Measurements from ENCODE around the gene NKRF. TPM values are rescaled to one million over a fixed set of nuclear protein-coding genes. Genes with fewer than 3 reads are reported as not detected.

NKRF gene
- total RNA-seq, 2 experiments from 2014 or later, result 13.7 to 15.4 TPM

GRCh38 chrX:119635799-119636198 lies 29.6 kb upstream of the NKRF start:
- Mint-ChIP-seq H3K4me1 (peaks cover 30% of the 10 kb centered on the region), H3K4me3 (no peak overlapping the region), H3K27me3 (no peaks in the 10 kb centered on the region), H3K9me3 (no peaks in the 10 kb centered on the region), H3K36me3 (ENCODE audit: low read depth) (peaks cover 57% of the 10 kb centered on the region), H3K27ac (no peak overlapping the region)
- CTCF ChIA-PET, result no interaction called here
- DNase-seq, result no peak
- POLR2A ChIA-PET, result no interaction called here

- peaks cover 28% of the 10 kb centered on the region for H3K4me1 Mint-ChIP-seq
- peak overlapping the region; percentile 31 for H3K27ac Mint-ChIP-seq
- CTCF ChIA-PET, result no interaction called here
- H3K4me3 Mint-ChIP-seq, result no peak overlapping the region
- no peak for DNase-seq
- H3K36me3 Mint-ChIP-seq (ENCODE audit: low read depth), result peaks cover 51% of the 10 kb centered on the region
- H3K27me3 Mint-ChIP-seq, result no peaks in the 10 kb centered on the region
- H3K9me3 Mint-ChIP-seq, result no peaks in the 10 kb centered on the region
- POLR2A ChIA-PET, result no interaction called here
Measured at GRCh38 chrX:119635179-119635578, 29.0 kb upstream of the NKRF start.

DNA sequence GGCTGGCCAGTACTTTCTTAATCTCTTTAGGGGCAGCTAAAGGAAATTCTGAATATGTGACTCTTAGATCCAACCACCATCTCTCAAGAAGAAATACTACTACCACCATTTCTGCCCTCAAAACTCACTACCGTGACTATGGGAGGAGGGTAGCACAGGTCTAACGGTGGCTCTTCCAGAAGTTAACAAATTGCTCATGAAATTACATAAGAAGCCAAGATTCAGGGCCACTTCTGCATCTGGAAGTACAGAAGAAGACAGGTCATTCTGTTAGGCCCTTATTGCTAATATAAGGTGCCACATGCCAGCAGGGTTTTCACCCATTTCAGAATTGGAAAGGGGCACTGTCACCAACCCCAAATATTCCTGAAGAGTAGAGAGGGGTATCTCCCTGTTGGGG lies 19.6 kb upstream of the NKRF start:
- DNase-seq, result no peak
- H3K27me3 Mint-ChIP-seq, result no peaks in the 10 kb centered on the region
- no peak overlapping the region for H3K4me3 Mint-ChIP-seq
- H3K27ac Mint-ChIP-seq, result no peak overlapping the region
- H3K36me3 Mint-ChIP-seq (ENCODE audit: low read depth), result peaks cover 19% of the 10 kb centered on the region
- H3K9me3 Mint-ChIP-seq, result no peaks in the 10 kb centered on the region
- POLR2A ChIA-PET, result no interaction called here
- CTCF ChIA-PET, result interaction anchor here (1.3 kb wide), 1 partner anchor 8 kb away, joined by 4 read pairs; no protein-coding TSS in a partner anchor
- no peaks in the 10 kb centered on the region for H3K4me1 Mint-ChIP-seq

- no peaks in the 10 kb centered on the region for H3K27me3 Mint-ChIP-seq
- H3K27ac Mint-ChIP-seq, result no peak overlapping the region
- H3K4me1 Mint-ChIP-seq, result no peaks in the 10 kb centered on the region
- H3K4me3 Mint-ChIP-seq, result no peak overlapping the region
- no peak for DNase-seq
- POLR2A ChIA-PET, result no interaction called here
- CTCF ChIA-PET, result interaction anchor here (0.7 to 1.3 kb wide), 3 partner anchors 9 to 129 kb away, joined by 3 to 4 read pairs (median 3); no protein-coding TSS in a partner anchor
- H3K36me3 Mint-ChIP-seq (ENCODE audit: low read depth), result peaks cover 19% of the 10 kb centered on the region
- no peaks in the 10 kb centered on the region for H3K9me3 Mint-ChIP-seq
Measured at GRCh38 chrX:119624951-119625668, 18.9 kb upstream of the NKRF start.

- no peaks in the 10 kb centered on the region for H3K9me3 Mint-ChIP-seq
- H3K27ac Mint-ChIP-seq, result no peak overlapping the region
- H3K4me3 Mint-ChIP-seq, result no peak overlapping the region
- POLR2A ChIA-PET, result no interaction called here
- H3K27me3 Mint-ChIP-seq, result no peaks in the 10 kb centered on the region
- CTCF ChIA-PET, result interaction anchor here (0.7 to 1.3 kb wide), 3 partner anchors 10 to 130 kb away, joined by 3 to 4 read pairs (median 3); no protein-coding TSS in a partner anchor
- DNase-seq, result no peak
- no peaks in the 10 kb centered on the region for H3K4me1 Mint-ChIP-seq
- peaks cover 21% of the 10 kb centered on the region for H3K36me3 Mint-ChIP-seq (ENCODE audit: low read depth)
Measured at GRCh38 chrX:119624417-119624816, 18.2 kb upstream of the NKRF start.

DNA sequence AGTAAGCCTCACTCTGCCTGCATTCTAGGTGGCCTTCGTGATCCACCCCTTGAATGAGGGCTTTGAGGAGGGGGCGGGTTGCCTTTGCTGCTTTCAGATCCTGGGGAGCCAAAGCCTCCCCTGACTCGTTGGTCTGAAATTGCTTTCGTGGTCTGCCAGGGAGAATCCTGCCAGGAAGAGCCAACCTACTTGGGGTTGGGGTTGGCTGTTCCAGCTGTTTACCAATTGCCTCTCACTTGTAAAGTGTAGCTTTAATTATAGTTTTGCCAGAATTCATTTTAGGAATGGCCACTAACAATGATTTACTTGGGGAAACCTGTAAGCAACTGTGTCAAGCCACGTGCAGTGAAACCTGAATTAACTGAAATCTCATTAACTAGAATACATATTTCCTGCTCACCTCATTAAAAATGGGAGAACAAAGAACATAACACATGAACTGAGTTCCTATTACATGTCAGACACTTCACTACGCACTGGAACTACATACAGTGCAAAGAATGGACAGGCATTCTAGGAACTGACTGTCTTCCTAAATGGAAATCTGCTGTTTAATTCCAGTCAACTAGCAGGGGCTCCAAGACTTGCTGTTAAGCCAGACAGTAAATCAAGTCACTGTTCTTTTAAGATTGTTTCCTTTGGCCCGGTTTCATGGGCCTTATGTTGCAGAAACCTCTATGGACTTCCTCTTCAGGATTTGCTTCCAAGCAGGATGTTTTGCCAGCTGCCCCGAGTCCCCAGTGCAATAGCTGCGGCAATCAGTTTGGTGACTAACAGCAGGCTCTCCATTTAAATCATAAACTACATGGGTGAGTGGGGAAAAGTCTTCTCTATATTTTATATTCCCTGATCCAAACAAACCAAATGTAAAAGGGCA lies 16.4 kb upstream of the NKRF start:
- Mint-ChIP-seq H3K36me3 (ENCODE audit: low read depth) (peaks cover 18% of the 10 kb centered on the region), H3K9me3 (no peaks in the 10 kb centered on the region), H3K27ac (no peak overlapping the region), H3K4me3 (no peak overlapping the region), H3K27me3 (no peaks in the 10 kb centered on the region), H3K4me1 (no peaks in the 10 kb centered on the region)
- no peak for DNase-seq
- POLR2A ChIA-PET, result no interaction called here
- CTCF ChIA-PET, result interaction anchor here (0.7 to 1.1 kb wide), 2 partner anchors 61 to 72 kb away, joined by 3 read pairs; no protein-coding TSS in a partner anchor

DNA sequence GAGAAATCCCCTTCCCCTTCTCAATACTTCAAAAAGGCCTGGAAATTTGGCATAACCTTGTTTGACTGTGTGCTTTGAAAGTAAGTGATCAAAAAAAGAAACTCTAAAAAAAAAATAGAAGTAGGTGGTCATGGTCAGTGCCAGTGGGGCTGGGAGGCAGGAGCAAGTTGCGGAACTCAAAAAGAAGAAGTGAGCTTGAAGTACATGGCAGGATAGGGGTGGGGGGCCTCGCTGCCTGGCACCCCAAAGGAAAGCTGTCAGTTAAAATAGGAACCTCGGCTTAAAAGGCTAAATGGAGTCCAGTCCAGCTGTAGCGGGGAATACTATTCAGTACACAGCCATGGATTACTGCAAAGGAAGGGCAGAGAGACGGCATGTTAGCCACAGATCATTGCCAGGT lies 12.2 kb upstream of the NKRF start:
- Mint-ChIP-seq H3K27ac (peak overlapping the region; percentile 9), H3K4me1 (no peaks in the 10 kb centered on the region), H3K9me3 (no peaks in the 10 kb centered on the region), H3K4me3 (no peak overlapping the region), H3K27me3 (no peaks in the 10 kb centered on the region), H3K36me3 (ENCODE audit: low read depth) (peaks cover 16% of the 10 kb centered on the region)
- ChIA-PET CTCF (interaction anchor here (0.6 to 1.0 kb wide), 2 partner anchors 10 to 112 kb away, joined by 3 to 4 read pairs; no protein-coding TSS in a partner anchor), POLR2A (no interaction called here)
- no peak for DNase-seq

DNA sequence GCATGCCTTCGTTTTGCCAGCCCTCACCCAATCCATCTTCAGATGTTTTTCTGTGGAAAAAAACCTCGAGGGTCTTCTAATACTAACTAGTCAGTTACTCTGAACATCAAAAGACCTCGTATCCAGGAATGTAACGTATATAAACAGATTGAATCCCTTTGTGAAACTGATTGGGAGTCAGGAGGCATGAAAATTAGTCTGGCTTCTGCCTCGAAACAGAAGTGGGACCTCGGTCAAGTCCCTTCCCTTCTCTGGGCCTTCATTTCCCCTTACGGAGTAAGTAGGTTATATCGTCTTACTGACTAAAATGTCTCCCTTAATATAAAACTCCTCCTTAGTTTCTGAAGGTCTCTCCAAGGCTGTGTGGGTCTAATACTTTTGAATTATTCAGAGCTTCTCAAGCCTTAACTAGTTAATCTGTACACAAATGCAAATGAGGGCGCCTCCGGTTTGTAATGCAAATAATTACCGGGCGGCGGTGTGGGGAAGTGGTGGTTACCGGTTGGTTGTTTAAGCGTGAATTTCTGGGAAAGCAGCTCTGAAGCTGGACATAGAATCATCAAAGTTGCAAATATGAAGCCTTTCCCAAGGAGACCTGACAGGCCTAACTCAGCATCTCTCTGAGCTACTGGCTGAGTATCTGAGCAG lies 11.4 kb upstream of the NKRF start:
- ChIA-PET POLR2A (no interaction called here), CTCF (no interaction called here)
- H3K36me3 Mint-ChIP-seq (ENCODE audit: low read depth), result peaks cover 16% of the 10 kb centered on the region
- no peaks in the 10 kb centered on the region for H3K27me3 Mint-ChIP-seq
- H3K27ac Mint-ChIP-seq, result no peak overlapping the region
- H3K4me1 Mint-ChIP-seq, result no peaks in the 10 kb centered on the region
- H3K4me3 Mint-ChIP-seq, result no peak overlapping the region
- no peak for DNase-seq
- H3K9me3 Mint-ChIP-seq, result no peaks in the 10 kb centered on the region

DNA sequence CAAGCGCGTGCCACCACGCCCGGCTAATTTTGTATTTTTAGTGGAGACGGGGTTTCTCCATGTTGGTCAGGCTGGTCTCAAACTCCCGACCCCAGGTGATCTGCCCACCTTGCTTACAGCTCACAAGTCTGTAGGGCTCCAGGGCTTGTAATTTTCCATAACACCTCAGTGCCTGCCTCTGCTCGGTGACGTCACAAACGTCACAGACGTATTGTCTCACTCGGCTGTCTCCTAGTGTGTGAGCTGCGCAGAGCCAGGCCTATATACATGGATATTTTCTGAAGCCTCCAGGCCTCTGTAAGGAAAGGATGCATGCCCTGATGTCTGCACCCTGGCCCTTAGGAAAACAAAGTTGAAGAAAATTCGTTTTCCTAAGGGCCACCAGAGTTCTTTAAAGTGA lies 8.6 kb upstream of the NKRF start:
- no peak for DNase-seq
- peaks cover 5% of the 10 kb centered on the region for H3K4me1 Mint-ChIP-seq
- ChIA-PET CTCF (interaction anchor here (0.9 to 1.6 kb wide), 2 partner anchors 71 to 115 kb away, joined by 3 to 5 read pairs; no protein-coding TSS in a partner anchor), POLR2A (no interaction called here)
- H3K27me3 Mint-ChIP-seq, result no peaks in the 10 kb centered on the region
- no peak overlapping the region for H3K27ac Mint-ChIP-seq
- H3K9me3 Mint-ChIP-seq, result no peaks in the 10 kb centered on the region
- H3K4me3 Mint-ChIP-seq, result no peak overlapping the region
- peaks cover 10% of the 10 kb centered on the region for H3K36me3 Mint-ChIP-seq (ENCODE audit: low read depth)

DNA sequence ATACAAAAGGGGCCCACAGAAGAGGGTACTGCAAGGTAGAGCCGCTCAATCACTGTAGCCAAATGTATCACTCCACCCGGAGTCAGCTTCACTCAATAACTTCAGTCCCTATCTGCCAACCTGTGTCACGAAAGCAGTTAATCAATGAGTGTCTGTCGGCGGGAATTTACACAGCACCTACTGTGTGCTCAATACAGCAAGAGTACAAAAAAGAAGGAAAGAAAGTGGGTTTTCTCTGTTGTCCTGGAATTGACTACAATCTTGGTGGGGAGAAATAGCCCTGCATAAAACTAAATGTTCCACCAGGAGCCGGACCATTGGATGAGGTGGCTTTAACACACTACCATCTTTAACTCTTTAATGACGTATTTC lies 780 bp upstream of the NKRF start:
- Mint-ChIP-seq H3K4me1 (peaks cover 32% of the 10 kb centered on the region), H3K4me3 (peak overlapping the region; percentile 93), H3K27ac (peak overlapping the region; percentile 97), H3K9me3 (no peaks in the 10 kb centered on the region), H3K36me3 (ENCODE audit: low read depth) (no peaks in the 10 kb centered on the region), H3K27me3 (no peaks in the 10 kb centered on the region)
- CTCF ChIA-PET, result interaction anchor here (0.5 to 2.8 kb wide), 2 partner anchors 123 to 237 kb away, joined by 3 to 10 read pairs; no protein-coding TSS in a partner anchor
- no peak for DNase-seq
- POLR2A ChIA-PET, result no interaction called here

GRCh38 chrX:119605464-119606279 lies 552 bp downstream of the NKRF start:
- Mint-ChIP-seq H3K36me3 (ENCODE audit: low read depth) (peaks cover 3% of the 10 kb centered on the region), H3K27ac (peak overlapping the region; percentile 97), H3K27me3 (no peaks in the 10 kb centered on the region), H3K4me3 (peak overlapping the region; percentile 93), H3K4me1 (peaks cover 35% of the 10 kb centered on the region), H3K9me3 (no peaks in the 10 kb centered on the region)
- ChIA-PET POLR2A (no interaction called here), CTCF (interaction anchor here (0.6 to 2.8 kb wide), 3 partner anchors 9 to 124 kb away, joined by 3 to 10 read pairs (median 3); no protein-coding TSS in a partner anchor)
- DNase-seq, result peak; percentile 47

GRCh38 chrX:119604766-119605463 lies 1.3 kb downstream of the NKRF start:
- Mint-ChIP-seq H3K4me3 (peak overlapping the region; percentile 93), H3K9me3 (no peaks in the 10 kb centered on the region), H3K27ac (peak overlapping the region; percentile 96), H3K4me1 (peaks cover 30% of the 10 kb centered on the region), H3K27me3 (no peaks in the 10 kb centered on the region), H3K36me3 (ENCODE audit: low read depth) (peaks cover 3% of the 10 kb centered on the region)
- ChIA-PET CTCF (interaction anchor here (0.6 to 2.8 kb wide), 3 partner anchors 8 to 125 kb away, joined by 3 to 10 read pairs (median 3); no protein-coding TSS in a partner anchor), POLR2A (no interaction called here)
- no peak for DNase-seq

Measured in activated CD4-positive, alpha-beta T cell treated with anti-CD3 and anti-CD28 coated beads, Interleukin-2, amount 10 ng/mL, durations not matched to agents 7 days and 5 days (primary cell).